PFSK-1 (cell line): ENCODE data around the gene MACROD1.

ENCODE experiments used
- FOXP2 ChIP-seq: optimal IDR thresholded peaks from 2 replicates; pipeline ENCODE3; 2011; ENCODE audit warnings: borderline replicate concordance, control low read depth, inconsistent platforms; ENCODE audit not compliant: insufficient read depth; ENCODE audit errors: extremely low read length, extremely low read depth
- POLR2AphosphoS5 ChIP-seq: IDR thresholded peaks from 2 replicates; pipeline ENCODE4 v1.6.1; 2012; ENCODE audit warnings: low read depth, mild to moderate bottlenecking, control low read depth, low read length, moderate library complexity
- SIN3A ChIP-seq: IDR thresholded peaks from 2 replicates; pipeline ENCODE4 v1.6.1; 2012; ENCODE audit warnings: mild to moderate bottlenecking, low read length, moderate library complexity, borderline replicate concordance; ENCODE audit not compliant: insufficient read depth
- TF ChIP-seq, protein P1 (sequence below), 2 experiments: IDR thresholded peaks; 2 replicates each; pipeline versions ENCODE4 v1.6.1 to v1.8.0; 2011 to 2012; ENCODE audit warnings: low read depth in 2 of 2, low read length in 2 of 2, control low read depth in 1 of 2, inconsistent platforms in 1 of 2, mild to moderate bottlenecking in 1 of 2, moderate library complexity in 1 of 2; ENCODE audit not compliant: insufficient read depth in 1 of 2

DNA sequence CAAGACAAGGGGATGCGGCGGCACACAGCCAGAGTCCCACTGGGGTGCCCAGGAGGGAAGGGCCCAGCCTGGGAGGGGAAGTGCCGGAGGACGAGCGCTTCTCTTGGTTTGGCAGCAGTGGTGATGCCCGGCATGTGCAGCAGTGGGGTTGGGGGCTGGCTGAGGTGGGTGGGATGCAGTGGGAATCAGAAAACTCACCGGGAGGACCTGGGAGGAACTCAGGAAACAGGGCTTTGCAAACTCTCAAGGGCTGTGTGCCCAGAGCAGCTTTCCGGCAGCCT is 43.6 kb upstream of the MACROD1 start:
- TF ChIP-seq POLR2AphosphoS5 (no peak), FOXP2 (no peak), SIN3A (no peak)
- TF ChIP-seq, protein P1, sequence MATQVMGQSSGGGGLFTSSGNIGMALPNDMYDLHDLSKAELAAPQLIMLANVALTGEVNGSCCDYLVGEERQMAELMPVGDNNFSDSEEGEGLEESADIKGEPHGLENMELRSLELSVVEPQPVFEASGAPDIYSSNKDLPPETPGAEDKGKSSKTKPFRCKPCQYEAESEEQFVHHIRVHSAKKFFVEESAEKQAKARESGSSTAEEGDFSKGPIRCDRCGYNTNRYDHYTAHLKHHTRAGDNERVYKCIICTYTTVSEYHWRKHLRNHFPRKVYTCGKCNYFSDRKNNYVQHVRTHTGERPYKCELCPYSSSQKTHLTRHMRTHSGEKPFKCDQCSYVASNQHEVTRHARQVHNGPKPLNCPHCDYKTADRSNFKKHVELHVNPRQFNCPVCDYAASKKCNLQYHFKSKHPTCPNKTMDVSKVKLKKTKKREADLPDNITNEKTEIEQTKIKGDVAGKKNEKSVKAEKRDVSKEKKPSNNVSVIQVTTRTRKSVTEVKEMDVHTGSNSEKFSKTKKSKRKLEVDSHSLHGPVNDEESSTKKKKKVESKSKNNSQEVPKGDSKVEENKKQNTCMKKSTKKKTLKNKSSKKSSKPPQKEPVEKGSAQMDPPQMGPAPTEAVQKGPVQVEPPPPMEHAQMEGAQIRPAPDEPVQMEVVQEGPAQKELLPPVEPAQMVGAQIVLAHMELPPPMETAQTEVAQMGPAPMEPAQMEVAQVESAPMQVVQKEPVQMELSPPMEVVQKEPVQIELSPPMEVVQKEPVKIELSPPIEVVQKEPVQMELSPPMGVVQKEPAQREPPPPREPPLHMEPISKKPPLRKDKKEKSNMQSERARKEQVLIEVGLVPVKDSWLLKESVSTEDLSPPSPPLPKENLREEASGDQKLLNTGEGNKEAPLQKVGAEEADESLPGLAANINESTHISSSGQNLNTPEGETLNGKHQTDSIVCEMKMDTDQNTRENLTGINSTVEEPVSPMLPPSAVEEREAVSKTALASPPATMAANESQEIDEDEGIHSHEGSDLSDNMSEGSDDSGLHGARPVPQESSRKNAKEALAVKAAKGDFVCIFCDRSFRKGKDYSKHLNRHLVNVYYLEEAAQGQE (IDR thresholded peaks at IDR 0.05; ENCODE audit: insufficient read depth in 1 of 2, low read depth in 2 of 2, low read length in 2 of 2): no peak
